Measurements from ENCODE around the gene SNX27.
"Not testable (repeated sequence)": the region's sequence is repeated elsewhere in the genome, so short reads cannot be mapped to it uniquely, and the experiment has no call there.

The SNX27 gene

GRCh38 chr1:151611832-151612500 lies at the start of gene SNX27:
SNX27 (plus strand) TSS chr1:151612050; CDS start chr1:151612202, 152 bp downstream.
- no peak for DNase-seq (ENCODE audit: low read depth)

DNA sequence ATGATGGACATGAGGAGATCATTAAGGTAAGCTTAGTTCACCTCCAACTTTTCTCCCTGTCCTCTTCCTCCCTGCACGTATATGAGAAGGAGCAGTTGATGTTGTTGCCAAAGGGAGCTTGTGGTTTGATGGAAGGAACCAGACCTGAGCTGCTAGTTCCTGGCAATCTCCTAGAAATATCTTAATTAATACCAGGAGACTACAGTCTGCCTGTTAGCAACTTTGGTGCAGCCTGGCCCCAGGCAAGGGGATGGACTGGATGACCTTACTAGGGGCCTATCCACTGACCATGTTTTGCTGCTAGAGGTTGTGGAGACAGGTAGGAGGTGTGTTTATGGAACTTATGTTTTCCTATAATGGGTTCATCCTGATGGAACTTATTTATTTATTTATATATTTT lies 49.2 kb upstream of the SNX27 start:
- DNase-seq (ENCODE audit: low read depth): no peak

GRCh38 chr1:151563376-151563775 lies 48.5 kb upstream of the SNX27 start:
- DNase-seq (ENCODE audit: low read depth): no peak

DNA sequence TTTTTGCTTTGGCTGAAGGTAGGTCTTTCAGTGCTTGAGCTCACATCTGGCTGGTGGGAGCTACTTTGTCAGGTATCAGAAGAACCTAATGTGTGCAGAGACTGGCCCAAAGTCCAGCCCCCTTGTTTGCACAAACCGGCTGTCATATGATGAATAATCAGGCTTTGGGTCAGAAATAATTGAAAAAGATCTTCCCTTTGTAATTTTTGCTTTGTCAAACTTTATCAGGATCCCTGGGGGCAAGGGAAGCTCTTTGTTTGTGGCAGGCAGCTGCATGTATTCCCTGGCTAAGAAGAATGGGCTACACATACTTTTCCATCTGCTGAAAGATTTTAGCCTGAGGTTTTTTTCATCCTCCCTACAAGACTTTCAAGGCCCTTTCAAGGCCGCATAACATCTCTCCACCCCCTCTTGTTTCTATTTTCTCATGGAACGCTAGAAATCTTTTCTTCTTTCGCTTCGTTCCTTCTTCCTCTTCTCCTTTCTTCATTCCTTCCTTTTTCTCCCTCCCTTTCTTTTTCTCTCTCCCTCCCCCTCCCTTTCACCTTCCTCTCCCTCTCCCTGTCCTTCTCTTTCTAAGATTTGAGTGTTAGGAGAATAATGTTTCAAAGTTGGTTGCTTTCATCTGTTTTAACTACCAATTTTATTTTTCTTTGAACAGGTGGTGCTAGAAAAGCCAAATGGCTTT lies 46.2 kb upstream of the SNX27 start:
- DNase-seq (ENCODE audit: low read depth): no peak

GRCh38 chr1:151568626-151569088 lies 43.2 kb upstream of the SNX27 start:
- no peak for DNase-seq (ENCODE audit: low read depth)

DNA sequence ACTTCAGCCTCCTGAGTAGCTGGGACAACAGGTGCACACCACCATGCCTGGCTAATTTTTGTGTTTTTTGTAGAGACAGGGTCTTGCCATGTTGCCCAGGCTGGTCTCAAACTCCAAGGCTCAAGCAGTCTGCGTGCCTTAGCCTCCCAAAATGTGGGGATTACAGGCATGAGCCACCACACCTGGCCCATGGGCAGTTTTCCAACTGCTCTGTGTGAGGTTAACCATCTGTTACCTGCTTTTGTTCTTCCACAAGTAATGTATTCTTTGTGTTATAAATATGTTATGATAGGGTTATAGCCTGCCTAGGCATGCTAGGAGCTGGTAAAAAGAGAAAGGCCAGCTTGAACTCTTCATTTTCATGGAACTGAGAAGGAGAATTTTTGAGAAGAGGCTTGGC lies 41.0 kb upstream of the SNX27 start:
- no peak for DNase-seq (ENCODE audit: low read depth)

GRCh38 chr1:151574575-151575529 lies 37.0 kb upstream of the SNX27 start:
- DNase-seq (ENCODE audit: low read depth): no peak

DNA sequence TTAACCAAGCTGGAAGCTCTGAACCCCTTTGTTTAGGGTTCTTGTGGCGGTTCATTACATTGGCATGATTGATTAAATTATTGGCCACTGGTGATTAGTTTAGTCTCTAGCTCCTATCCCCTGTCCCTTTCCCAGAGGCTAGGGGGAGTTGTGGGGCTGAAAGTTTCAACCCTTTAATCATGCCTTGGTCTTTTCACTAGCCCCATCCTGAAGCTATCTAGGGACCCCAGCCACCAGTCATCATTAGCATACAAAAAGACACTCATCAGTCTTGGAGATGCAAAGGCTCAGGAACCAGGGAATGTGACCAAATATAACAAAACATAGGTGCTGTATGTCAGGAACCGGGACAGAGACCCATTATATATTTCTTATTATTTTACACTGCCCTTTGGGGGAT lies 34.7 kb upstream of the SNX27 start:
- no peak for DNase-seq (ENCODE audit: low read depth)

DNA sequence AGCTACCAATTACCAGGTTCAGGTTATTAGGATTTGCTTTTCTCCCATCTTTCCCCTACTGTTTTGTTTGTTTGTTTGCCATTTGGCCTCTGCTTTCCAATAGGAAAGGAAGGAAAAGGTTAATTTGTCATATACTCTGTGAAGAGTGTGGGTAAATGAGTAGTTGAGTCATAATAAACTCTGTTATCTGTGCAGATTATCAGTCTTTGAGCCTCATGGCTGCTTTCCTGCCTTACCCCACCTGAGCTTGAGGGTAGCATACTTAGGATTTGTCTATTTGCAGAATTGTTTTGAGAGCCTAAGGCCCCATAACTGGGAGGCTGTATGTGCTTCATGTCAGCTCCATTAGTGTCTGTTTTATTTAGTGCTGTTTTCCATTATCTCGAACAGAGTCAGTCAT lies 32.9 kb upstream of the SNX27 start:
- DNase-seq (ENCODE audit: low read depth): no peak

DNA sequence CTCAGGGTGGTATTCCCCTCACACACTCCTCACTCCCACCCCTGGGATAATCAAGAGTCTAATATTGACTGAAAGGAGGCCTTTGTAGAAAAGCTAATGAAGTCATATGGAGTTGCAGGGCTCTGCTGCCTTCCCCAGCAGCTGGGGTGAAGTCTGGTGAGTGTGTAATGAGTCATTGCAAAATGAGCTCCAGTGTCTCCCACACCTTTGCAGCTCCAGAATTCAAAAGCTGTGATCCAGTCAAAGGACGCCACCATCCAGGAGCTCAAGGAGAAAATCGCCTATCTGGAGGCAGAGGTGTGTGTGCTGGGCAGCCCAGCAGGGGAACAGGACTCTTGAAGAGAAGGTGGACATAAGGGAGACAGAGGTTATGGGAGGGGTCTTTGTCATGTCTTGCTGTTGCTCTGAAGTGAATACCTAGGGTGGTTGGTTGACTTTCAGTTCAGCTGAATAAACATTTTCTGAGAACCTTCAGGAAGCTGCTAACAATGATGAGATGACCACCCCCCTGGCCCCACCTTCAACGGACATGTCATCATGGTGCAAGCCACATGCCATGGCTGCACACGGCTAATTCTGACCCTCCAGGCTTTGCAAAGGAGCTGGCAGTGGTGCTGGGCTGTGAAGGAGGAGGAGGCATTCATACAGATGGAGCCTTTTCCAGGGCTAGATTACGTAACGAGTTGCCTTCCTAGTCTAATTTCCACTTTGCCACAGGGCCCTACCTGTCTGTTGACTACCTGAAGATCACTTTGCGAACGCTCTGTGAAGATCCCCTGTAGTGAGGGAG lies 32.2 kb upstream of the SNX27 start:
- peak; percentile 42 for DNase-seq (ENCODE audit: low read depth)

- no peak for DNase-seq (ENCODE audit: low read depth)
Observed at GRCh38 chr1:151581451-151581850, 30.4 kb upstream of the SNX27 start.

DNA sequence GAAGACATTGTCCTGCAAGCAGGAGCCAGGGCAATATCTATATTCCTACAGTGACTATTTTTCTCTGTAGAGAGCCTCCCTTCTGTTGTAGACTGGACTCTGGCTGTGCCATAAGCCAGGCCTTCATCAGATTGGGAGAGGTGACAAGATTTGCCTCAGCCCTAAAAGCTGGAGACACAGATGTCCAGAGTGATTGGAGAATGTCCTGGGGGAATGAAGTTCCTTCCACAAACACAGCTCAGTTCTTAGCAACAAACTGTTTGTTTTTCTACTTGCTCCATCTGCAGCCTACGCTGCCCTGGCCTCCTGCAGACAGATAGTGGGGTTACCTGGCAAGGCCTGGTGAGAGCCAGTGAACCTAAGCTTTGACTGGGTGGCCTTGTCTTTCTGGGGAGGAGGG lies 29.9 kb upstream of the SNX27 start:
- no peak for DNase-seq (ENCODE audit: low read depth)

GRCh38 chr1:151583796-151584195 lies 28.1 kb upstream of the SNX27 start:
- no peak for DNase-seq (ENCODE audit: low read depth)

GRCh38 chr1:151584278-151584677 lies 27.6 kb upstream of the SNX27 start:
- DNase-seq (ENCODE audit: low read depth): no peak

DNA sequence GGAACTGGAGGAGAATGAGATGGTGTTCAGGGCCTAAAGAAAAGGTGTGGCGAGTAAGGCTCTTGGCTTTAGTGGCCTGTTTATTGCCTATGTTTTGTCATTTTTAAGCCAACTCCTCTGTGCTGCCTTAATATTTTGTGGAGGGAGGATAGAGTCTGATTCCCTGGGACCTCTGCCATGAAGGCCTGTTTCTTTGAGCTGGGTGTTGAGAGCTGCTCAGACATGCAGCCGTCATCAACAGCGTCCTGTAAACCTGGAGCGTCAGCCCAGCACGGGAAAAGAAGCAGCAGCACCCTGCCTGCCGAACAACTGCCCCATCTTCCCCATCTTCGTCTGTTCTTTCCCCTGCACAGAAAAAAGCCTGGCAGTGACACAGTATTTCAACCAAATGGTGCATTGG lies 27.1 kb upstream of the SNX27 start:
- DNase-seq (ENCODE audit: low read depth): no peak

GRCh38 chr1:151585622-151586021 lies 26.2 kb upstream of the SNX27 start:
- DNase-seq (ENCODE audit: low read depth): peak; percentile 36

DNA sequence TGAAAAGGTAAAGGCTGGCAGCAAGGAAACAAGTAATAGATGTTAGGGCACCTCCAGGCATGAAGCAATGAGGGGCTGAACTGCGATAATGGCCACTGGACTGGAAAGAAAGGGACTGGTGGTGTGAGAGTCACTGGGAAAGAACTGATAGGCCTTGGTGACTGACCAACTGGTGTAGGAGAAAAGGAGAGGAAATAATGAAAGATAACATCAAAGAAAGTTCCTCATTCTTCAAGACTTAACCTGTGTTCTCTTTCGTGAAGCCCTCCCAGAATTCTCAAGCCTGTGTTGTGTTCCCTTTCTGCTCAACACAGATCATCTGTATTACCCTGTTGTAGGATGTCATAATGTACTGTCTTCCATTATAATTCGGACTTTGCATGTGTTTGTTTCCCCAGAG lies 20.9 kb upstream of the SNX27 start:
- DNase-seq (ENCODE audit: low read depth): no peak

DNA sequence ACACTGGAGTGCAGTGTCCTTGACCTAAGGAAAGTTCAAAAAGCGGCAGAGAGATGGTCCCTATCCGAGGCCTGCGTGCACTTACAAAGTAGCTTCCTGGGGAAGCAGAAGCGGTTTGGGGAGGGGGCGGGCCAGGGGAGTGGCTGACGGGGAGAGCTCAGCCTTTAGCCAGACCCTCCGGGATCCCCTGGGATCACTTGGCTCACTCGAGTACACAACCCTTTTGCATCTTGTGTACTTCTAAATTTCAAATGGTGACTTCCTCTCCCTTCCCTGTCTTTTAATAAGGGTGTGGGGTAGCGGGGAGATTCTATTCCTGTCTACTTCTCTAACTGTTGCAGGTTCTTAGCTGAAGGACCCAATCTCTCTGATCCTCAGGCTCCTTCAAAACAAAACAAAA lies 18.1 kb upstream of the SNX27 start:
- no peak for DNase-seq (ENCODE audit: low read depth)

DNA sequence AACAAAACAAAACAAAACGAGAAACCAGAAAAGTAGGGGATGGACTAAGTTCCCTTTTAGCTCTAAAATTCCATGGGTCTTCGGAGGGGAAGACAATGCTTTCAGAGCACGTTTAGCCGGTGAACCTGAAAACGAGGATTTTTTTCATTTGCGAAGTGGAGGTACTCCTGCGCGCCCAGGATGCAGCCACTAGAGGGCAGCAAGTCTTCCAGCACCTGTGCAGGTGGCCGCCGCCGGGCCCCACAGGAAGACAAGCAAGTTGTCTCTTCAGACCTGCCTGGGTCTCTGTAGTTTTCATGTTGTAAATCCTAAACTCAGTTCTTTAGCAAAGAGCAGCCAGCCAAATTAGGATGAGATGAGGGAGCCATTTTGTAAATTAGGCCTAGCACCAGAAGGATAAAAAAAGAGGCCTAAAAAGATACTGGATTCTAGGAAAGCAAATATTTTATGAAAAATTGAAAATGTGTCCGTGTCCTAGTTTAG lies 17.7 kb upstream of the SNX27 start:
- no peak for DNase-seq (ENCODE audit: low read depth)

DNA sequence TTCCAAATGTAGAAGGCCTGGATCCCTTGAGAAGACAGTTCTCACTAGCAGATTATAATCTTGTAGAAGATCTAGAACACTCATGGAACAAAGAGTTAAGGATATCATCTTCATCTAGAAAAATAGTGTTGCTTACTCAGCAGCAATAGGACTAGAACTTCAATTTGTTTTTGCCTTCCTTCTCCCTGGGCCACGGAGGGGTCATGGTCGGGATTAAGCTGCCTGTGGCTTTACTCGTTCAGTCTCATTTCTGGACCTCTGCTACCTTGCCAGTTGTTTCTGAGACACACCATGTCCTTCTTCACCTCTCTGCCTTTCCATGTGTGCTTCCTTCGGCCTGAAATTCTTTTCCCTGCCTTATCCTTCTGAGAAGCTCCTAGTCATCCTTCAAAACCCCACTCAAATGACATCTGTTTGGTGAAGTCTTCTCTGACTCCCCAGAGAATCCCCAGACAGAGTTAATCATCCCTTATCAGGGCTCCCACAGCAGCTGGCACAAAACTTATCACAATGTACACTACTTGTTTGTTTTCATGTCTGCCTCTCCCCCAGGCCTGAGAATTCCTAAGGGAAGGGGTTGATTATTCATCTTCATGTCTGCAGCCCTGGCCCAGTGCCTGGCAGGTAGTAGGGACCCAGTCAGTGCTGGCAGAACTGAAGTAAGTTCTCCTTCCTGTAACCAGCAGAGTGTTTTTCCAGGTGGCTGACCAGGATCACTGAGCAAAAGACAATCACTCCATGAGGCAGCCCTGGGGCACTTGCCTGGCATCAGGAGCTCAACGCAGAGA lies 15.5 kb upstream of the SNX27 start:
- DNase-seq (ENCODE audit: low read depth): peak; percentile 49

- not testable (repeated sequence) for DNase-seq (ENCODE audit: low read depth)
Observed at GRCh38 chr1:151602550-151602949, 9.3 kb upstream of the SNX27 start.

Data from non-pigmented ciliary epithelial cell (primary cell).